Nephron progenitor cell (in vitro differentiated cells): ENCODE measurements around the gene RAB40B.

Experiments
- DNase-seq: peaks from one replicate; pipeline ENCODE4 v3.0.0; 2021
- H3K27ac Mint-ChIP-seq: 2 replicates; pipeline ENCODE4 v1.8.0; 2021; ENCODE audit warnings: mild to moderate bottlenecking, moderate library complexity, mixed read lengths
- H3K27me3 Mint-ChIP-seq: 2 replicates; pipeline ENCODE4 v1.8.0; 2021; ENCODE audit warnings: mild to moderate bottlenecking, low read depth, mixed read lengths; ENCODE audit not compliant: poor library complexity
- H3K36me3 Mint-ChIP-seq: 2 replicates; pipeline ENCODE4 v1.8.0; 2021; ENCODE audit warnings: low read depth, mixed read lengths
- H3K4me1 Mint-ChIP-seq: 2 replicates; pipeline ENCODE4 v1.8.0; 2021; ENCODE audit warnings: mixed read lengths
- H3K4me3 Mint-ChIP-seq: 2 replicates; pipeline ENCODE4 v1.8.0; 2021; ENCODE audit warnings: mild to moderate bottlenecking, moderate library complexity, mixed read lengths
- H3K9me3 Mint-ChIP-seq: 2 replicates; pipeline ENCODE4 v1.8.0; 2021; ENCODE audit warnings: mild to moderate bottlenecking, moderate library complexity, mixed read lengths
- CTCF ChIP-seq: fragments of 200-600 bp; sonication (generic); IDR thresholded peaks from 2 replicates; pipeline ENCODE4 v1.5.0; 2021; ENCODE audit warnings: antibody characterized with exemption

The RAB40B gene

DNA sequence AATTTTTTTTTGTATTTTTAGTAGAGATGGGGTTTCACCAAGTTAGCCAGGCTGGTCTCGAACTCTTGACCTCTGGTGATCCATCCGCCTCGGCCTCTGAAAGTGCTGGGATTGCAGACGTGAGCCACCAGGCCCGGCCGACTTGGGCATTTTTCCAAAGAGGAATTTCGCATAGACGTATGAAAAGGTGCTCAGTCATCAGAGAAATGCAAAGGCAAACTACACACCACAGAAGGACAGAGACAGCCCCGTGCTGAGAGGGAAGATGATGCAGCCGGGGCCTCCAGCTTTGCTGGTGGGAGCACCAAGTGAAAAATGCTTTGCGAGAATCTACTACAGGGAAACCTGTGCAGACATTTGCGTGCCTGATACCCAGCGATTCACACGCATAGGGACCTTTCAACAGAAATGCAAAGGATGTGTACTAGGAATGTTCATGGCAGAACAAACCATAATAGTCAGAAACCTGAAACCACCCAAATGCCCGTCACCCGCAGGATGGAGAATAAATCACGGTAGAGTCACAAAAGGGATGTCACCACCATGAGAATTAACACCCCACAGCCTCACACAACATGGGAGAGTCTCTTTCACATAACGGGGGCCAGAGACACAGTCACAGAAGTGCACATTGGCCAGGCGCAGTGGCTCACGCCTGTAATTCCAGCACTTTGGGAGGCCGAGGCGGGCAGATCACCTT lies 5.2 kb downstream of the RAB40B start:
- H3K36me3 Mint-ChIP-seq = peaks cover 28% of the 10 kb centered on the region
- H3K27ac Mint-ChIP-seq = peak overlapping the region; percentile 83
- TF ChIP-seq CTCF = no peak
- no peak for DNase-seq
- H3K4me3 Mint-ChIP-seq = peak overlapping the region; percentile 54
- peaks cover 57% of the 10 kb centered on the region for H3K4me1 Mint-ChIP-seq
- peaks cover 49% of the 10 kb centered on the region for H3K27me3 Mint-ChIP-seq
- peaks cover 39% of the 10 kb centered on the region for H3K9me3 Mint-ChIP-seq

GRCh38 chr17:82692268-82692667 lies 6.2 kb downstream of the RAB40B start:
- Mint-ChIP-seq H3K27ac (no peak overlapping the region), H3K36me3 (peaks cover 28% of the 10 kb centered on the region), H3K4me1 (peaks cover 58% of the 10 kb centered on the region), H3K9me3 (peaks cover 39% of the 10 kb centered on the region), H3K27me3 (peaks cover 48% of the 10 kb centered on the region), H3K4me3 (no peak overlapping the region)
- no peak for TF ChIP-seq CTCF
- no peak for DNase-seq

DNA sequence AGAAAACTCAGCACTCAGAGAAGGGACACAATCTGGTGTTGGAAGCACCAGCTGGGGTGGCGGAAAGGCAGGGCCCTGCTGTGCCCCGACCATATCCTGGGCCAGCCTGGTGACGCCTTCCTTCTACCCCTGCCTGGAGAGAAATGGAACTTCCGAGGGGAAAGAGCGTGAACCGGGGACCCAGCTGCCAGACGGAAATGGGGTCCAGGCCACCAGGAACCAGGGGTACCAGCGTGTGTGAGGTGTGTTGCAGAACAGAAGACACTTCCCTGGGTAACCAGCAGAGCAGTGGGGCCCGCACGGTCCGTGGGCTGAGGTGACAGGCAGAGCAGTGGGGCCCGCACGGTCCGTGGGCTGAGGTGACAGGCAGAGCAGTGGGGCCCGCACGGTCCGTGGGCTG lies 6.8 kb downstream of the RAB40B start:
- peaks cover 37% of the 10 kb centered on the region for H3K9me3 Mint-ChIP-seq
- H3K36me3 Mint-ChIP-seq = peaks cover 27% of the 10 kb centered on the region
- peaks cover 58% of the 10 kb centered on the region for H3K4me1 Mint-ChIP-seq
- no peak for DNase-seq
- H3K4me3 Mint-ChIP-seq = peak overlapping the region; percentile 36
- H3K27ac Mint-ChIP-seq = no peak overlapping the region
- TF ChIP-seq CTCF = no peak
- H3K27me3 Mint-ChIP-seq = peaks cover 44% of the 10 kb centered on the region

DNA sequence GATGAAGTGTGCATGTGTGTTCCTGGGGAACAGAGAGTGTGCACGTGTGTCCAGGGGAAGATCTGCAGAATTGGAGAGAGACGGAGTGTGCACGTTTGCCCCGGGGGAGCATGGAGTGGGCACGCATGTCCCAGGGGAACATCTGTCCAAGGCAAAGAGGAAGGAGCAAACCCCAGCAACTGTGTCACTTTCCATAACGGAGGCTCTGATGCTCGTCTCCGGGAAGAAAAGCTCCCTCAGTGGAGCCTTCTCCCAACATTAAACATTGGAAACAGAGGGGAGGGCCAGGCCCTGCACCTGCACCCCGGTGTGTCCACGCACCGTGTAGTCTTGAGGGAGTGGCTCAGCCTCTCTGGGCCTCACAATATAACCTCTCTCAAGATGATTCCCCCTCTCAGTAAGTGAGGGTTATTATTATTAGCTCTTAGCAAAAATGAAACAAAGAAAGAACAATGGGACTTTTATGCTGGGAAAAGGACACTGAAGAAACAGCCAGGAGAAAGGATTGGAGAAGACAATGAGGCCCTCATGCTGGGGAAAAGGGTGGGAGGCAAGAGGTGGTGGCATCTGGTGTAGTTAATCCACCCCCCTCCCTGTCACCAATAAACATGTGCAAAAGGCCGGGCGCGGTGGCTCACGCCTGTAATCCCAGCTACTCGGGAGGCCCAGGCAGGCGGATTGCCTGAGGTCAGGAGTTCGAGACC lies 7.6 kb downstream of the RAB40B start:
- no peak for DNase-seq
- Mint-ChIP-seq H3K4me1 (peaks cover 51% of the 10 kb centered on the region), H3K9me3 (peaks cover 30% of the 10 kb centered on the region), H3K27ac (no peak overlapping the region), H3K36me3 (peaks cover 19% of the 10 kb centered on the region), H3K4me3 (peak overlapping the region; percentile 41), H3K27me3 (peaks cover 36% of the 10 kb centered on the region)
- no peak for TF ChIP-seq CTCF

GRCh38 chr17:82689077-82689476 lies 9.4 kb downstream of the RAB40B start:
- Mint-ChIP-seq H3K9me3 (peaks cover 11% of the 10 kb centered on the region), H3K4me1 (peaks cover 51% of the 10 kb centered on the region), H3K4me3 (no peak overlapping the region), H3K27me3 (peaks cover 17% of the 10 kb centered on the region), H3K27ac (no peak overlapping the region), H3K36me3 (peaks cover 7% of the 10 kb centered on the region)
- no peak for TF ChIP-seq CTCF
- no peak for DNase-seq
